RPMI8226 (cell line): ENCODE data around the gene ADGRG2.

Source experiments
- DNase-seq: peaks from one replicate; pipeline ENCODE4 v3.0.0-alpha.2; 2015

ADGRG2 gene

DNA sequence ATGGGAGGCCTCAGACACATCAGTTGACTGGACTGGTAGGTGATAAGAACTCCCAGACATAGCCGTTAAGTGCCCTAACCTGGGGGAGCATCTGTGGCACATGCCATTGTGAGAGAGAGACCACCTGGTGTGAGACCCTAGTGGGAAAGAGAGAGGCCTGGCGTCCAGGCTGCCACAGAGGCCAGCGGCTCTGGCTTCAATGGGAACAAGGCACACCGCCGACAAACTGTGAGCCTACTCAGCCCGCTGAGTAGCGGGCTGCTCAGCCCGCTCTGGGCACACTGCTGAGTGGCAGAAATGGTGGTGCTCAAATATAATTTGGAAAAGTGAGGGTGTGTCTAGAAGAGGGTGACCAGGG lies 172.3 kb downstream of the ADGRG2 start:
- no peak for DNase-seq

DNA sequence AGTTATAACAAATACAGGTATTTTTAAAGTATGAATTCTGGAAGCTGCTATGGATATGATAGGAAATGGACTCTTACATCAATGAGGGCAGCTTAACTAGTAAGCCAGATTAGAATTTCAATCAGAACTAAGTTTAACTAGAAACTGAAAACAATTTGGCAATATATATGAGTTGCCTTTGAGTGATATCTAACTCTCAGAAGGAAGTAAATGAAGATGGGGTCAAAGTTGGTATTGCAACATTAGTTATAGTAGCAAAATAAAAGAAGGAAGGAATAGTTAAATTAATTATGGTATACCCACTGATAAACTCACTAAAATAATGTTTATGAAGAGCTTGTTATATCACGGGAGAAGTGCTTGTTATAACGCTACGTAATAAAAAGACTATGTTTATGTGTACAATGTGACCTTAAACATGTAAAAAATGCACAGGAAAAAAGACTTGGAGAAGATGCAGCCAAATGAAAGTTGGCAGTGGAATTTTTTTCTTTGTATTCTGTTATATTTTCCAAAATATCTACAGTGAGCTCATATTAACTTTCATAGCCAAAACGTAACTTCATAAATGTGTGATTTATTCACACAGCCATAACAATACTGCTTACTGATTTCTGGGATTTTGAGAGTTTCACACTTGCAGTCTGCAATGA lies 172.9 kb downstream of the ADGRG2 start:
- DNase-seq, result no peak

DNA sequence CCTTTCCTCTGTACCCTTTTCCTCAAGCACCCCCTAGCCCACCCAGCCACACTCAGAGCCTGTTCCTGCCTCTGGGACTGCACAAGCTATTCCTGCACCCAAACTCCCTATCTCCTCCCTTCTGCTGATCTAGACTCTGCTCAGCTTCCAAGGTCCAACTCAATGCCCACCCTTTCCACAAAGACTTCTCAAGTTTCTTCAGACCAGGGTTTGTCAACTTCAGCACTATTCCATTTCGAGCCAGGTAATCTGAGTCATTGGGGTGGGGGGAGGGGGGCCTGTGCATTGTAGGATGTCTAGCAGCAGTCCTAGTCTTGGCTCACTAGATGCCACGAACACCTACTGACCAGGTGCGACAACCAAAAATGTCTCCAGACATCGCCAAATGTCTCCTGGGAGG lies 175.7 kb downstream of the ADGRG2 start:
- DNase-seq, result no peak

DNA sequence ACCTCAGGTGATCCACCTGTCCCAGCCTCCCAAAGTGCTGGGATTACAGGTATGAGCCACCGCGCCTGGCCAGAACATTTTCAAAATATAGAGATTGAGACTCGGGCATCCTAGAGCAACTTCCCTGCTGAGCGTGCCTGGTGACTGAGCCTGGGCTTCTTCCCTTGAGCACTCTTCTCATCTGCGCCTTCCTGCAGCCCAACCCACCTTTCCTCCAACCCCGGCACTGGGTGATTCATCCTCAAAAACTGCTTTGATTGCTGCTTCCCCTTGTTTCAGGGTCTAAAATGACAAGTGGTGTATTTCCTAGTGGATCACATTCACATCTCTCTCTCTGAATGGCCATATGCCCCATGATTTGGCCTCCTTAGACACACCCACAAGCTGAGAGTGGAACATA lies 176.1 kb downstream of the ADGRG2 start:
- no peak for DNase-seq

DNA sequence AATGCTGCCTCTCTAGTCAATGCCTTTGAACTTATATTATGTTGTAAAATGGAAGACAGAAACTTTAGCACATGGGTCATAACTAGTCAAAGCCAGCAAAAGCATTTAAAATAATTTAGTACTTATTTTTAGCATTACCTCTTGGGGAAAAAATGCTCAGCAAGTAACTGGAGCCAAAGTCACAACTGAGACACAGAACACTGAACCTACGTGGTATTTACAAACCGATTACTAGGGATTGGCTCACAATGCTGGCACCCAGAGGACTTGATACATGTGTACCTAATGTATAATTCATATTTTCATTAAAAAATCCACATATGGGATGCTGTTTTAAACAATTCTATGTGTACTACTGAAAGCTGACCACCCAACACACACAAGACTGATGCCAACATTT lies 176.8 kb downstream of the ADGRG2 start:
- DNase-seq, result no peak

DNA sequence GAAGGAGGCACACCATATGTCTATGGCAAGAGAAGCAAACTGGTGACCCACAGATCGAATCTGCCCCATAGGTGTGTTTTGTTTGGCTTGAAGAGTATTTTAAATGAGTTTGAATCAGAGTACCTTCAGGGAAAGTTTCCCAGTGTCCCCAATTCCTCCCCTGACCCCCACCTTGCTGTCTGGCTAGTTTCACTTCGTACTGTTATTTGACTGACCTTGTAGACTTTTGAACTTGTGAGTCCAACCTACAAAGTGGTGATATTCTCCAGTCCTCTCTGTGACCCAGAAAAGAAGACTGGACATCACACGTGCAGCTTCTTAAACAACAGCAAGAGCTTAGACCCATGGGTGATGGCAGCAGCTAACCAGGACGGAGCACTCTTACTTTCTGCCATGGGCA lies 177.8 kb downstream of the ADGRG2 start:
- no peak for DNase-seq

DNA sequence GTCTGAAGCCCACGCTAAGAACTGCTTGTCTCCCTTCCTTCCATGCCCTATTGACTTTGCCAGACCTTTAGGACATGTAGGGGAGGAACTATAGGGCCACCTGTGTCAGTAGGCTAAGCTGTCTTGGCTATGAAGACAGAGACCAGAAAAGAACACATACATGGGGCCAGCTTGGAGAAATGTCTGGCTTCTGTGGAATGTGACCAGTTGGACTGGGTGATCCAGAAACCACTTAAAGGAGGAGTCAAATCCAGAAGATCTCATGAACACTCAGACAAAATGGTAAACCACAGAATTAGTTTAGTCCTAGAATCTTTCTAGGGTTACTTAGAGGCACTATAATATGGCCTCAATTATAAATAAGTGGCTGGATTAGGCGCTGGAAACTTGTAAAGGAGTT lies 180.4 kb downstream of the ADGRG2 start:
- DNase-seq, result no peak
